ENCODE data around the gene DROSHA.

The DROSHA gene

DNA sequence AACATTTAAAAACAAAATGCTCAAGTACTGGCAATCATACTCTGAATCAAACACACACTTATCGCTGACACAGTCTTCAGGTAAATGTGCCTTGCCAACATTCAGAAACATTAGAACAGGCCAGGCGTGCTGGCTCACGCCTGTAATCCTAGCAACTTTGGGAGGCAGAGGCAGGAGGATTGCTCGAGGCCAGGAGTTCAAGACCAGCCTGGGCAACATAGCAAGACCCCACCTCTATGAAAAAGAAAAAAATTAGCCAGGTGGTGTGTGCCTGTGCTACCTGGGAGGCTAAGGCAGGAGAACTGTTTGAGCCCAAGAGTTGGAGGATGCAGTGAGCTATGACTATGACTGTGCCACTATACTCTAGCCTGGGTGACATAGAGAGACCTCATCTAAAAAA lies 20.6 kb downstream of the DROSHA start:
- DNase-seq, result no peak

DNA sequence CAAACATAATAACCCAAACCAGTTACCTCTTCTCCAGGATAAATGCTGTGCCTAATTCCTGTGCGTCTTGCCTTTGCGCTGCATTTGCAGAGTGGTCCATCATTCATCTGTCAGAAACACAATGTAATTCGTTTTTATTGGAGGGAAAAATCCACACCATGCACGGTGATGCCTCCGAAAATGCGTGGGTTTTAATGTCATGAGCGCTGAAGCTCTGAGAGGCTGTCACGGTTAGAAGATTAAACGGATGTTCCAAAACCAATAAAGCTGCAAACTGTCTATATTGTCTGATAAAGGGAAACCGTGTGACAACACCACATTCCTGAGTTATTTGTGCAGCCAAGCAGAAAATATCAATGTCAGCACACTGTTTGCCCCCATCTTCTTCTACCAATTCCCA lies 27.4 kb downstream of the DROSHA start:
- DNase-seq, result no peak

DNA sequence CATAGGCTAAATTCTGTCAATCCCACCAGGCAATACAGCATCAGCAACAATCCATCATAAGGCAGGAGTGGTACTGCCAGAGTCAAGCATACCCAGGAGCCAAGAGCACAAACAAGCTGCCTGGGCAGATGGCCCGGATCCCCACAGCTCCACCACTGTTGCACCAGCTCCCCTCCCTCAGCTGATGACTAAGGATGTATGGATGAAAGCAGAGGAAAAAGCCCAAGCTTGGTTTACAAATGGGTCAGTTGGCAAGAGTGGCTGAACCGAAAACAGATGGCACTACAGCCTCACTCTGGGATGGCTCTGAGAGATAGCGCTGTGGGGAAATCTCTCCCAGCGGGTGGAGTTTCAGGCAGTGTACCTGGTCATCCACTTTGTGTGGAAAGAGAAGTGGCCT lies 29.4 kb downstream of the DROSHA start:
- DNase-seq, result no peak

DNA sequence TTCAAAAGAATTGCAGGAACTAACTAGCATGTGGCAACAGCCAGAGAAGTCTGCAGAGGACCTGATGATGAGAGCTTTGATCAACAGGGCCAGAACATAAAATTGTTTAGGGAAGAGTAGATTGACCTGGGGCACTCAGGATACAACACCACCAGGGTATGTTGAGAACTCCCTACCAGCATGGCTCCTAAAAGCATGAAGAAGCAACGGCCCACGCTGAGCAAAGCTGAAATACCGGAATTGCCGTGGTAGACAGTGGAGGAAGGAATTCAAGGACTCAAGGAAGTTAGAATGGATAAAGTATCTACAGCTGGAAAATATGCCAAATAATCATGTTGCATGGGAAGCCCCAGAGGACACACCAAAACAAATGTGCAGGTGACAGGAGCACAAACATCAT lies 31.6 kb downstream of the DROSHA start:
- DNase-seq, result no peak

DNA sequence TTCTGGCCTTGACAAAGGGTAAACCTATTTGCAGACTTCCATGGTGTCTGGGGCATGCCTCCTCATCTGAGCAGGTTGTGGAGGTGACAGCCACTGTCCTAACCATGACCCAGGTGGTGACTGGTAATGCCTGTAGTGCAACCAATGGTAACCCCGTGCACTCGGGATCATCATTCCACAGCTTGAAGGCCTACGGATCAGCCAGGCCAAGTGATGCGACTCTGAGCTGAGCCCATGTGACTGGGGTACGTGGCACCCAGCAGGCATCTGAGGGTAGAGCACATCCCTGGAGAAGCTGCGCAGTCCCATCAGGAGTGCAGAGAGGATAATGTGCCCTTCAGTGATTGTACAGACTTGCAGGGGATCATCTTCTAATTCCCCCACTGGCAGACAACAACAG lies 35.0 kb downstream of the DROSHA start:
- DNase-seq, result no peak

DNA sequence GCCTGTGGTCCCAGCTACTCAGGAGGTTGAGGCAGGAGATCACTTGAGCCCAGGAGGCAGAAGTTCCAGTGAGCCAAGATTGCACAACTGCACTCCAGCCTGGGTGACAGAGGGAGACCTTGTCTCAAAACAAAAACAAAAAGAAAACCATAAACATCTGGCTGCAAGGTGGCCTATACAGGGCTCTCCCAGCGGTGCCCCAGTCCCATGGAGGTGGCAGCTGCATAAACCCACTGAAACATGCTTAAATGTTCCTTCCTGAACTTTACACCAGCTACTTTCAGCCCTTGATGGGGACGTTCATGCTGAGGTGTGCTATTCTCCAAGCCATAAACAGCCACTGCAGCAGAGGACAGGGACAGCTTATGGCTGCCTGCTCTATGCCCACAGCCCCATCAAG lies 35.6 kb downstream of the DROSHA start:
- no peak for DNase-seq

DNA sequence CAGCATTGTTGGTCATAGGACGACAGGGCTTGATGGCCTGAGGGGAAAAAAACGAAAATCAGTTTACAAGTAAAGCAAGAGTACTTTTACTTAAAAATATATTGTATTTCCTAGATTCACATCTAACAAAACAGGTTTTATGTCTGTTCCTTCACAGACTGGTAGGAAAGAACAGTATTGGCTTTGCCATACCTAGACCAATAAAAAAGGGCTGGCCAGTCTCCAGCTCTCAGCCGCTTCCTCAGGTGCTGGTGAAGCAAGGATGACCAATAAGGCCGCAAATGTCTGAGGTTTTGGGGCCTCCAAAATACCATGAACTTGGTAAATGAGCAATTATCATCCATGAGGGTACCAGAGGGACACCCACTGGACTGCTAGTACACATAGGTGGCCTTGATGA lies 36.6 kb downstream of the DROSHA start:
- no peak for DNase-seq

DNA sequence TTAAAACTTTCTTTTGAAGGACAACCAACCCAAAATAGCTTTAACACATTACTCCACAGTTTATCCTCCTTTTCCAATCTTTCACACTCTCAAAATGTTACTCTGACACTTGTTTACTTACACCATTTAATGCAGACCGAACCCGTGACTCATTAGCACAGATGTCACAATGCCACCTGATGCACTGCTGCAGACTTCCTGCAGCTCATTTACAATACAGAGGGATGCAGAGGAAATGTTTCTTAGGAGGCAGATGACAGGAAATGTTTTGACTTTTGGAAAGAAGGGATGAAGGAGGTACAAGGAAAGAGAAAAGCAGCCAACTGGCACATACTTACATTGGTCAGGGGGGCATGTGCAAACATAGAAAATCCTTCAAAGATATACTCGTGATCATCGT lies 39.0 kb downstream of the DROSHA start:
- no peak for DNase-seq

DNA sequence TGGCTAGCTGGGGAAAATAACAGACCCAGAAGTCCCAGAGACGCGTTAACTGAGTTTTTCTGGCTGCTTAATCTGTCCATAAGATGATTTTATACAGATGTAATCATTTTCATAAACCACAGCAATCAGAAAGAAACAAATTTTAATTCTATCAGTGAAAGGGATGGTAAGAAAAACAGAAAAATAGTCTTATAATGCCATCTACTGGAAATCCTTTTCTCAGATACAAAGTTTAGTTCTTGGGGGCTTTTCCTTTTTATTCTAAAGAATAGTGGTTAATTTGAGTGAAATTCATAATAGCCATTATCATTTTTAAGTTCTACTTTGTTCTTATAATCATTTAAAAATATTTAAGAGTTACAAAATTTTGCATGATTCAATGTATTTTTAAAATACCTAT lies 44.4 kb downstream of the DROSHA start:
- DNase-seq, result no peak

DNA sequence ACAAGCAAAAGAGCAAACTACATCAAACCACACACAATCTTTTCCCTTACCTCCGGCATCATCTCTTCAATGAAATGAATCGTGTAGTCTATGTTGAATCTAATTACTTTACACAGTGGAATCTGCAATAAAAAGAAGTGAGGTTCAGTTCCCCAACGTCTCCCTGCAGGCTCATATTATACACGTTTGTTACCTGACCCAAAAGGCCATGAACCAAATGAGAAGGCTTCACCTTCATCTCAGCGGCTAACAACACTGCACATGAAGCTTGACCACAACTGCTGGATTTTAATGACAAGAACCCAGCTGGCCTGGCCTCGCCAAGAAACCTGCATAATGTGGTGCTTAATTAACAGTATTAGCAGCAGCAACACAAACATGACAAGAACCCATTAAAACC lies 45.5 kb downstream of the DROSHA start:
- DNase-seq, result no peak

DNA sequence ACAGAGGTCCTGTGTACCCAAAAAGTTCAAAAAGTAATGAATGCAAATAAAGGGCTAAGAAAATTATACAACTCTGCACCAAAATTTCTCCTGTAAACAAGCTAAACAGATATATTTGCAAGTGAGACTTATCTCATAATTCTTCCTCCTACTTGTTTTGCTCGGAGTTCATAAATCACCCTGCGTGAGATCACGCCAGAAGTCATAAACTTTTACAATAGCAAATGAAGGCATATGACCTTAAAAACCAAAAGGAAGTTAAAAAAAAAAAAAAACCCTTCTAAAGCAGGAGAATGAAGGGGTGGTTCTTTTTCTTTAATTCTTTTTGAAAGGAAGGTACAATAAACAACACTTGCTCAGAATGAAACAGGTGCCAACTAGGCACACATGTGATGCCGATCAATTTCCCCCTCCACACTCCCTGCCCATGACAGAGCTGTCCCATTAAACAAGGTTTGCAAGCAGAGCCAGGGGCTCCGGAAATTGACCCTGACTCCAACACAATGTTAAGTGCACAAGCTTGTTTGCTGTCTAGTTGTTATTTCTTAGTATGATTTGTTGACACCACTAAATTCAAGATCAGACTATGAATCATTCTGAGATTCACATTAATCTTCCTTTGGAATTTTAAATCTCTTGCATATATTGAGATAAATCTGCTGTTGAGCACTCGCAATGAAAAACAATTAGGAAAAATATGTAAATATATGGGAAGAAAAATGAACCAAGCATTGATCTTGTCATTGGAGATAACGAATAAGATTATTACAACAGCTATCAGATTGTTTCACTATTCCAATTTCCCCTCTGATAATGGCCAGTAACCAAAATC lies 46.3 kb downstream of the DROSHA start:
- no peak for DNase-seq

DNA sequence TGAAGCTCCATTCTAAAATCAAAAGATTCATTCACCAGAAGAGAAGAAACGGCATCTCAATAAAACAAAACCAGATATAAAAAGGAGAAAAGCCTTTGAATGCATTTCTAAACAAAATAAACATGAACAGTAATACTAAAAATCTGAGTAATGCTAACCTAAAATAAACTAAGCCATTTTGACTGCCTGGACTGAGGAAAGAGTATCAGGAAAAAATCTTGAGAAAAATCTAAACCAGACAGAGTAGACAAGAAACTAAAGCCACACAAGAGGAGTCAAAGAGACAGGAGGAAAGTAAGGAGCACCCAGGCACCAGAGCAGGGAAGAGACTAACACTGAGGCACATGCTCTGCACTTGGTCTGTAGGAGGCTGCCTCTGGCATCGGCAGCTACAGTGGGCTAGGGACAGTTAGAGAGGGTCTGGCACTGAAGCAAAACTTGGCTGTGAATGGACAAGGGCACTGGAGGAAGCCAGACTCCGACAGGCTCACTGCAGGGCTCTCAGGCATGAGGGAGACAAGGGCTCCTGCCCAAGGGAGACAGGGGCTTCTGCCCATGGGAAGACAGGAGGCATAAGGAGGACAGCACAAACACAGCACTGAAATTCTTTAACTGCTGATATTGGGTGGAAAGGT lies 50.2 kb downstream of the DROSHA start:
- DNase-seq, result no peak

DNA sequence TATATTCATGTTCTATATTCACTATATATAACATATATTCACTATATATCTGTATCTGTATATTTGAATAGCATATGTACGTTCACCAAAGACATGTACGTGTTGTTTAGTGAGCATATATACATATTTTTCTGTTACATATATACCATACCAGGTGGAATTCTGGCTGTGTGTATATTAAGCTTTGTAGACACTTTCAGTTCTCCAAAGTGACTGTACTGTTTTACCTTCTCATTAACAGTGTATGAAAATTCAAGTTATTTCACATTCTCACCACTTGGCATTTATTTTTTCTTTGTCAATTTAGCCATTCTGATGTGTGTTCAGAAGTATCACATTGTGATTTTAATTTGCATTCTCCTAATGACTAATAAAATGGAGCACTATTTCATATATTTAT lies 52.2 kb downstream of the DROSHA start:
- DNase-seq, result no peak

DNA sequence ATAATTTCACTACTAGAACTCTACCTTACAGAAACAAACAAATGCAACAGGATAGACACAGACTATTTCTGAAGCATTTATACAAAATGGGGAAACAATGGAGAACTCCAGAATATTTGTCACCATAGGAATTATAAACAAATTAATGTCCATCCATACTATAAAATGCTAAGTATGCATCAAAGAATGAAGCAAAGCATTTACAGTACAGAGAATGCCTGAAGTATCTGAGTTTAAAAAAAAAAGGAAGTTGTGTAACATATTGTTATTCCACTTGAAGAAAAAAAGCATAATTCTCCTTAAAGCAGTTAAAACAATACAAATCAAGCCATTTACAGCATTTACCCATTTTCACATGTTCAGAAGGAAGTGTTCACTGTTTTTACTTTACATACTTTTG lies 53.0 kb downstream of the DROSHA start:
- no peak for DNase-seq

DNA sequence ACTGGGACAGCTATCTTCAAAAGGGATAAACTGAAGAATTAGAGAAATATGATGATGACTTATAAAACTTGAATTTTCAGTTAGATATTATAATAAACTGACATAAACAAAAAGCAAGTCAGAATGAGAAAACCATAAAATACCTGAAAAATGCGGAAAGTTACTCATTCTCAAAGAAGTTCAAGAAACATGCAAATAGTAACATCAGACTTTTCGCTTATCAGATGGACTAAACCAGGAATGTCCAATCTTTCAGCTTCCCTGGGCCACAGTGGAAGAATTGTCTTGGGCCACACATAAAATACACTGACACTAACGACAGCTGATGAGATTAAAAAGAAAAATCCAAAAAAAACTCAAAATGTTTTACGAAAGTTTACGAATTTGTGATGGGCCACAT lies 53.9 kb downstream of the DROSHA start:
- DNase-seq, result no peak

DNA sequence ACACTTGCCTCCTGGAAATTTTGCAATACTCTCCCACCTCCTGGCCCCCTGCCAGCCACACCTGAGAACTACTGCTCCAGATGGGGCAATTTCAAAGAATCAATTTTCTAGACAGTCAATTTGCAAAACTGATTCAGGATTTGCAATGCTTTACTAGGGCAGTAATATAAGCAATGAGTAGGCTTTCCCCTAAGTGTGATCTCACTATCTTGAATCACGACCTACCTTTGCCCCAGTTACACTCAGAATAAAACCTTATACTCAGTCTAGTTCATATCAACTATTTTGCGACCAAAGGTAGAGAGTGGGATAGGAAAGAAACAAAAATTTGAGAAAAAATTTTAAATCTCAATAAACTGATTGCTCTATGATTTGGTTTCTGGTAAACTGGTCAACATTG lies 54.4 kb downstream of the DROSHA start:
- no peak for DNase-seq

DNA sequence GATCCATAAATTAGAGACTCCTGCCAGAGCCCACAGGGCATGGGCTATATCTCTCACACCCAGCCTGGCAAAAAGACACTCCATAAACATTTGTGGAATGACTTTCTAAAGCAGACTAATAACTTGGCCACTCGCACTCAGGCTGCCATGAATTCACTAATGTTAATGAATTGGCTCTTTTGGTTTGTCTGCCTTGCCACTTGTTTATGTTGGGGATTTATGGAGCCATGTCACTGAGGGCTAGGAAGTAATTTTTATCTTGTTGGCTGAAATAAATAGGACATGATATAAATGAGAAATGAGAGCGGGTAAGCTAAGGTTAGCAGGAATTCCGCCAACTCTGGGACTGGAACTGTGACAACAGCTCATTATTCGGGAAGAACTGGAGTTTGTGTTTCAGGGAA lies 55.2 kb downstream of the DROSHA start:
- DNase-seq, result no peak

DNA sequence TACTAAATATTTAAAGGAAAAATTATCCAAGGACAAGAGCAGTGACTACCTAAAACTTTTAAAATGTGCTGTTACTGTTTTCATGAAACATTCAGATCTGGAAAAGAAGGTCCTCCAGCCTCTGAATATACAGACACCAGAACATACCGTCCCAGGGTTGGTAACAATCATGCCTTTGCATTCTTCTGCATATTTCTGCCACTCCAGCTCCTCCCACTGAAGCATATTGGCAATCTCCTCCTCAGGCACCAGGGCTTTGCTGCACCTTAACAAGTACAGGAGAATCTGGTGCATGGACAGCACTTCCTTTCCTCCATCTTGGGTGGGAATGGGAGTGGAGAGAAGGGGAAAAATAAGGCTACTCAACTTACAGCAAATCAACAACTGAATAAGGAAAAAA lies 60.0 kb downstream of the DROSHA start:
- no peak for DNase-seq

DNA sequence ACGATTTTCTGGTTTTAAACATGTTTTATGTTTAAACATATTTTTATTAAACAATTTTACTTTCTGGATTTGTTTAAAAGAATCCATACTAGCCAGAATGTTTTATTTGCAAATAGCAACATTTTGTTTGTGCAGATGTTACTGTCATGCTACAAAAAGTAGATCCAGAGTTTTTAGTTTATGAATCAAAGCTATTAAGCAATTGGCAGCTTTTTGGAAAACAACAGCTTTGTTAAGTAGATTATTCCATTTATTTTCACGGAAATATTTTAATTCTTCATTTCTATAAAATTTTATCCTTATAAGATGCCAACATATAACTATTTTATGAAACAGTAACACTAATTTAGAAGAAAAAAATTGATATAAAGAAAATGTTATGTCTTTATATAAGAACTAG lies 60.9 kb downstream of the DROSHA start:
- no peak for DNase-seq

DNA sequence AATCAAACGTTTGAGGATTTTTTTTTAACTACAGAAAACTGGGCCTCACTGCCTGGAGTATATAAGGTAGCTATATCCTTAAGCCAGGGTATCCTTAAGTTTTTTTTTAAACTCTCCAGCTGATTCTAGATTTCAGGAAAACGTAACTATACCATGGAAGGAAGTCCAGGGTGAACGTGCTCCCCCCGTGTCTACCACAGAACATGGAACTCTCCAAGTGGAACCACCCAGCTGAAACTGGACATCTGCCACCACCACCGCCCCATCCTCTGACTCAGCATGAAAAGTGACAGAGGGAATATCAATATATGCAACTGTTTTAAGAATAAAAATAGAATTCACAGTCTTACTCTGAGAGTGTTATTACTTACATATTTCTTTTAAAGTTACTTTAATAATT lies 61.3 kb downstream of the DROSHA start:
- DNase-seq, result no peak

DNA sequence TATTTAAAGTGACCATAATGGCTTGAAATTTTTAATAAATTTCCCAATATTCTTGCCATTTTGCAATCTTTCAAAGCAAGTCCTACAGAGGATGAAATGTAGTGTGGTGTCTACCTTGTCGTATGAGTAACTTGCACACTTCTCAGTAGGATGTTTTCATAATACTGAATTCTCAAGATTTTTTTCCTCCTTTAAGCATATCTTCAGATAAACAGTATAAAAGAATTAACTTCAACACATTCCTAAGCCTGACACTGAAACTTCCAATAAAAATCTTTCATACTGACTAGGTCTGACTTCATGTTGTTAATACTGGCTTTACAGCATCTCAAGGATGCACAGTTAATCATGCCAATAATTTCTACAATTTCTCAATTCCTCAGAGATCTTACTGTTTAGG lies 62.0 kb downstream of the DROSHA start:
- no peak for DNase-seq

DNA sequence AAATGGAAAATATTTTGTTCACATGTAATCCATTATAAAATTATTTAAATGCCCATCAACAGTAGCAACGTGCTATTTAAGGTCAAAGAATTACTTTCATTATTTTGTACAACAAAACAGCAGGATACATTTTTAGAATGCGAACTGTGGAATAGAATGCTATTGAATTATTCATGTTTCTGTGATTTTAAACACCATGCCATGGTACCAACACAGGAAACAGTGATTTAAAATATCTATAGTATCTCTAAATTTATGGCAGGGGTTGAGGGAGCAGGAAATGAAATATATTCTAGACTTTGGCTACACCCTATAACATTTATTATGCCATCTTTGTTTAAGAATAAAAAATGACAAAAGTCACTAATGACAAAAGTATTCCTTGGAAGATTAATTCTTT lies 62.4 kb downstream of the DROSHA start:
- no peak for DNase-seq

DNA sequence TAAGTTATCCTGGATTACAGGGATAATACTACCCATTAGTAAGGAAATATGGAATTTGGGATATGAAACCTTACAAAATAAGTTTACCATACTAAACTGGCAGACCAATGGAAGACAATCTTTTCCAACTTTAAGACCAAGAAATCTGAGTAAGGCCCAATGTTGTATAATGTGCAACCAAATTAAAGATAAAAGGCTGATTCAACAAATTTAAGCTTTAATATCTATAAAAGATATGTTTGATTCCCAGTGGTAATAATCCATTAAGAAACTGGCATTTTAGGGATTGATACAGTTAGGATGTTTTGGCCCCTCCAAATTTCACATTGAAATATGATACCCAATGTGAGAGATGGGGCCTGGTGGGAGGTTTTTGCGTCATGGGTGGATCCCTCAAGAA lies 66.6 kb downstream of the DROSHA start:
- no peak for DNase-seq

DNA sequence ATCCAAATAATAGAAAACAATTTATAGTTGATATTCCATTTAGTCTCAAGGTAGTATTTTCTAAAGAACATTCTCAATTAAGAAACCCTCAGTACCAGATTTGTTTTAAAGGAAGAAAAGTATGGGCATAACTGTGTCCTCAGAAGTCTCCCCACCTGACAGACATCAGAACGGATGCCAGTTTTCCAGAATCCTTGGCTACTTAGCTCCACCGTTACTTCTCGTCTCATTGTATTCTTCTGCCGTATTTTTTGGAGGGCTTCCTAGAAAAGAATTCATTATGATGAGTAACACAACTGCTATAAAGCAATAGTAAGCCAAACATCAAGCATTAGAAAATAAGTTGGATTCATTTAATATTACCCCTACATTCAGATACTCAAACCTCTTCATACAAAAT lies 67.8 kb downstream of the DROSHA start:
- no peak for DNase-seq

DNA sequence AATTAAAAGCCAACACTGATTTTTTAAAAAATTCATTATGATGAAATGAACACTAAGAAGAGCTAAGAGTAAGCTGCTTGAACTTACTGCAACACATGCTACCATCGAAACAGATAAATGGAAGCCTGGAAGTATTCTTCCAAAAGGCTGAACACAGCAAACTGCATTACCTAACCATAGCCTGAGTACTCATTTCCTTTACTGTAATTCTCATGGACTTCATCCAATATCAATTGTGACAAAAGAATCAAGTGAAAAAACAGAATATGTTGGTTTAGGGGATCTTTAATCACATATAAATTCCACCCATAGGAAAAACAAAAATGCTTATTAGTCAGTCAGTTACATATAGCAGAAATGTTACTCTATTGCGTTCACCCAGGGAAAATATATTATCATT lies 68.5 kb downstream of the DROSHA start:
- no peak for DNase-seq
